ENCODE data around the gene MTUS2.

- no peak for TF ChIP-seq CTCF (IDR thresholded peaks at IDR 0.05; ENCODE audit: low read depth, low read length, missing input control)
- TF ChIP-seq REST (IDR thresholded peaks at IDR 0.05), result no peak
- TF ChIP-seq EGR1 (IDR thresholded peaks at IDR 0.05; ENCODE audit: low read depth in 2 of 2), result no peak
- TF ChIP-seq RAD21 (IDR thresholded peaks at IDR 0.05), result no peak
- TF ChIP-seq YY1 (IDR thresholded peaks at IDR 0.05), result no peak
- no peak for TF ChIP-seq MAX (IDR thresholded peaks at IDR 0.05)
- TF ChIP-seq TAF1 (conservative IDR thresholded peaks at IDR 0.05), result no peak
- no peak for TF ChIP-seq SP1 (IDR thresholded peaks at IDR 0.05)
Measured at GRCh38 chr13:29294821-29295220, 474.7 kb downstream of the MTUS2 start.
